CD4-positive, alpha-beta T cell treated with Interferon gamma for 1 hour (primary cell): Measurements from ENCODE around the gene SPRR5.

Experiments used
- DNase-seq: peaks from one replicate; pipeline ENCODE4 v3.0.0-alpha.2; 2020

Gene SPRR5

DNA sequence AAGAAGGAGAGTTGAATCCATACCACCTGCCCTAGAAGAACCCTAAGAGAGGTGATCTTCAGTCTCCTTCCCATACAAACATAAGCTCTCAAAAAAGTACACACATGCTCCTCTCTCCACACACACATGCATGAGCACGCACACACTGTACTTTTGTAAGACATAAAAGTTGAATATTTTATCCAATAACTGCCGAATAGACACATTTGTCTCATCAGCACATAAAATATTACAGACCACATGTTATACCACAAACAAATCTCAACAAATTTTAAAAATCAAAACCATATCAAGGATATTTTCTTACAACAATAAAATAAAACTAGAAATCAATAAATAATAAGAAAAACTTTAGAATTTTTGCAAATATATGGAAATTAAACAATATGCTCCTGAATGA, 39.6 kb downstream of the SPRR5 start:
- no peak for DNase-seq

DNA sequence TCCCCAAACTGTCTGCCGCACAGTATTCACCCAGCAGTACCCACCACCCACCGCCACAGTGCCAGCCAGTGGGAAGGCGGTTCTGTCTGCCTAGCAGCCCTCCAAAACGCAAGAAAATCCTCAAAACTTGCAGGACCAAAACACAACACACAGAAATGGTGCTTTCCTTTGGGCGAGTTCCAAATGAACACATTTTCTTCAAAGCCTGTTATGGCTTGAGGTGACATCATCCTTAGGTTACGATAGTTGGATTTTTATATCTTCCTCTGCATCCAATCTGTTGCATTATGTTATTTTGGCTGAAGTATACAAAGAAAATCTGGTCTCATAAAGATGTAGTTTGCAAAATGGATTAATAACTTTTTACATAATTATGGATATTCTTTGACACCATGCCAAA, 46.2 kb downstream of the SPRR5 start:
- no peak for DNase-seq

DNA sequence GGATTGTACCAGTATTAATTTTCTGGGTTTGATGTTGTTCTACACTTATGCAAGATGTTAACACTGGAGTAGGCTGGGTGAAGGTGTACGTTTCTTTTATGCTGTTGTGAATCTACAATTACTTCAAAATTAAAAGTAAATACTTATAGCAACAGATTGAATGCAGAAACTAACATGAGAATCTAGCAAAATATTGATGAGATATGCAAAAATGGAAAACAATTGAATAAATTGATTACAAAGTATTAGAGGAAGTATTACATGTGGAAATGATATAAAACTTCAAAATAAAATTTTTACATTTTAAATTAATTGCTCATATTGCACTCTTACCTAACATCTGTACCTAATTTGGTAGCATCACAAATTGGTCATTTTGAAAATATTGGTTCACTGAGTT, 48.8 kb downstream of the SPRR5 start:
- no peak for DNase-seq

DNA sequence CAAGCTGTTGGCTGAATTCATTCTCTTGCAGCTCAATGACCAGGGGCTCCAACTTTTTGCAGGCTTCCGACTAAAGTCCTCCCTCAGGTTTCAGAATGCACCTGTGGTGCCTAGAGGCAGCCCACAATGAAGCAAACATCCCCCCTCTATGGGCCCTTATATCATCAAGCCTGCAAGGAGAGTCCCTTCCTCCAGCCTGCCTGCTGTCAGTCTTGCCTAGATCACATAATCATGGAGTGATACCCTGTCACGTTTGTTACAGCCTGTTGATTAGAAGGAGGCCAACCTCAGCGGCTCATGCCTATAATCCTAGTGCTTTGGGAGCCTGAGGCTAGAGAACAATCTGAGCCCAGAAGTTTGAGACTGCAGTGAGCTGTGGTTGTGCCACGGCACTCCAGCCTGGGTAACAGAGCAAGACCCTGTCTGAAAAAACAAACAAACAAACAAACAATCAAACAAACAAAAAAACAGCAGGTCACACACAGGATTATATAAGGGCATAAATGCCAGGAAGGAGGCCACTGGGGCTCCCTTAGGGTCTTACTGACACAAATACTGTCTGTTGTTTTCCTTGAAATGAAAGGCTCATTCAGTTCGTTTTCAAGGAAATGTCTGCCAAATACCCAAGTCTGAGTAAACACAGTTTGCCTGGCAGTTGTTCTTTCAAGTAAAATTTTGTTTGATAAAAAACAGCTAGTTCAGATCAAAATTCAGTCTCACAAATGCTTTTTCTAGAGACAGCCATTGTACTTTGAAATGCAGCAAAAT, 49.8 kb downstream of the SPRR5 start:
- DNase-seq, result no peak

DNA sequence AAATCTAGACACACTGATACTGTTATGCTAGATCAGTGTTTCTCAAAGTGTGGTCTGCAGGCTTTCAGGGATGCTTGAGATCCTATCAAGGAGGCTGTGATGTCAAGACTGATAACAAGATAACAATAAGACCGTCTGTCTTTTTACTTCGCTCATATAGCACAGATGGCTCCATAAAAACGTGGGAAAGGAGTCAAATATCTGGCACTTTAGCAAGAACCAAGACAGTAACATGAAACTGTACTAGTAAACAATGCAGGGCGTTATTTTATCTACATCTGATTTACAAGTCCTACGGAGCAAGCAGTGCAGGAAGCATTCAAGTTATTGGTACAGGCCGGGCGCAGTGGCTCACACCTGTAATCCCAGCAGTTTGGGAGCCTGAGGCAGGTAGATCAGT, 50.9 kb downstream of the SPRR5 start:
- no peak for DNase-seq

DNA sequence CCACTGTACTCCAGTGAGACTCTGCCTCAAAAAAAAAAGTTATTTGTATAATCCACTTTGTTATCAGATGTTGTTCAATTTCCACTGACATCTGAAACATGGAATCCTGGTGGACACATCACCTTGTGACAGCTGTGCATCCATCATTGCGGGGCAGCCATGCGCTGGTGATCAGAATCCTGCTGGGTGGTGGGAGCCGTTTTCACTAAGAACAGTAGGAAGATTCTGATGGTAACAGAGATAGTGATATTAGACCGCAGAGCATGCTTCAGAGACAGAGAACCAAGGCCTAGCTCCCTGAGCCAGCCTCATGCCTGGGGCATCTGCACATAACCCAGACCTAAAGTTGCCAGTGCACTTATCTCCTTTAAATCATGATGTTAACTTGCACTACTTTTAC, 51.5 kb downstream of the SPRR5 start:
- no peak for DNase-seq
